ENCODE measurements around the gene GASK1A. TPM values are rescaled to one million over a fixed set of nuclear protein-coding genes. Genes with fewer than 3 reads are reported as not detected.

GASK1A gene
- total RNA-seq, 1 experiment from 2014 or later = 5.4 TPM

- Histone ChIP-seq H2BK5ac (ENCODE audit: insufficient read length, low read length) (no peak overlapping the region), H2BK12ac (ENCODE audit: insufficient read length, low read depth, low read length) (no peak overlapping the region), H2BK20ac (ENCODE audit: low read depth, low read length, poor library complexity, severe bottlenecking) (no peak overlapping the region), H3K14ac (ENCODE audit: insufficient read depth, low read length) (no peak overlapping the region), H4K91ac (ENCODE audit: insufficient read length, low read depth, low read length) (no peak overlapping the region), H3K79me1 (ENCODE audit: insufficient read depth, low read depth, low read length, poor library complexity, severe bottlenecking) (no peaks in the 10 kb centered on the region), H3T11ph (ENCODE audit: low read length) (no peak overlapping the region), H3K27ac (ENCODE audit: insufficient read length, low read depth, low read length) (no peak overlapping the region), H3K18ac (ENCODE audit: insufficient read length, low read depth, low read length) (no peak overlapping the region), H4K5ac (ENCODE audit: insufficient read length, low read depth, low read length) (no peak overlapping the region), H2BK15ac (ENCODE audit: low read depth, low read length) (no peak overlapping the region), H3K23me2 (ENCODE audit: insufficient read length, low read depth, low read length, poor library complexity, severe bottlenecking) (no peaks in the 10 kb centered on the region), H3K79me2 (ENCODE audit: insufficient read depth, low read length) (no peaks in the 10 kb centered on the region), H2BK120ac (ENCODE audit: low read depth, low read length, poor library complexity, severe bottlenecking) (no peak overlapping the region), H2AK5ac (ENCODE audit: insufficient read length, low read length) (no peak overlapping the region), H3K4ac (ENCODE audit: low read depth, low read length) (no peak overlapping the region), H3K9me3 (ENCODE audit: control insufficient read depth, low read depth, low read length) (no peaks in the 10 kb centered on the region), H3K56ac (ENCODE audit: insufficient read length, low read depth, low read length) (no peak overlapping the region), H4K8ac (replicated peaks; ENCODE audit: insufficient read length, low read depth, low read length) (no peak overlapping the region), H3K23ac (ENCODE audit: insufficient read length, low read depth, low read length) (no peak overlapping the region), H3K4me1 (ENCODE audit: insufficient read depth, low read length) (no peaks in the 10 kb centered on the region), H2AFZ (ENCODE audit: low read length) (no peak overlapping the region), H3K9ac (ENCODE audit: extremely low read depth, insufficient read length, low read length) (no peak overlapping the region), H4K20me1 (ENCODE audit: control insufficient read depth, insufficient read depth, insufficient read length) (no peaks in the 10 kb centered on the region), H3K4me2 (ENCODE audit: insufficient read depth, insufficient read length, low read length) (no peak overlapping the region), H3K27me3 (ENCODE audit: insufficient read depth, low read length) (no peaks in the 10 kb centered on the region)
- Mint-ChIP-seq H3K36me3 (ENCODE audit: insufficient read depth in 1 of 3, low read depth in 3 of 3) (peaks cover 8 to 14% (median 9%) of the 10 kb centered on the region in 3 experiments; a peak in 6 of 7 replicates), H3K4me3 (no peak overlapping the region; a peak in 1 of 5 replicates), H3K4me1 (no peaks in the 10 kb centered on the region), H3K9me3 (0 out of 5 replicates have a peak, but pooled peaks cover 0 to 4% of the 10 kb centered on the region in 2 experiments), H3K27ac (no peak overlapping the region), H3K27me3 (ENCODE audit: low read depth) (peaks cover 1% of the 10 kb centered on the region)
- WGBS (ENCODE audit: extremely low coverage, insufficient read length, low lambda C conversion rate) = 100% methylated on average over 1 of the region's 4 CpGs
- no peak for DNase-seq
- TF ChIP-seq CTCF (conservative IDR thresholded peaks at IDR 0.05) = no peak
These were observed 95.4 kb downstream of the GASK1A start for GRCh38 chr3:43074482-43074881.

Data from H9 (cell line).